Measurements from ENCODE around the gene MAP2K7.
"Not testable (repeated sequence)": the region's sequence is repeated elsewhere in the genome, so short reads cannot be mapped to it uniquely, and the experiment has no call there.

MAP2K7 gene

DNA sequence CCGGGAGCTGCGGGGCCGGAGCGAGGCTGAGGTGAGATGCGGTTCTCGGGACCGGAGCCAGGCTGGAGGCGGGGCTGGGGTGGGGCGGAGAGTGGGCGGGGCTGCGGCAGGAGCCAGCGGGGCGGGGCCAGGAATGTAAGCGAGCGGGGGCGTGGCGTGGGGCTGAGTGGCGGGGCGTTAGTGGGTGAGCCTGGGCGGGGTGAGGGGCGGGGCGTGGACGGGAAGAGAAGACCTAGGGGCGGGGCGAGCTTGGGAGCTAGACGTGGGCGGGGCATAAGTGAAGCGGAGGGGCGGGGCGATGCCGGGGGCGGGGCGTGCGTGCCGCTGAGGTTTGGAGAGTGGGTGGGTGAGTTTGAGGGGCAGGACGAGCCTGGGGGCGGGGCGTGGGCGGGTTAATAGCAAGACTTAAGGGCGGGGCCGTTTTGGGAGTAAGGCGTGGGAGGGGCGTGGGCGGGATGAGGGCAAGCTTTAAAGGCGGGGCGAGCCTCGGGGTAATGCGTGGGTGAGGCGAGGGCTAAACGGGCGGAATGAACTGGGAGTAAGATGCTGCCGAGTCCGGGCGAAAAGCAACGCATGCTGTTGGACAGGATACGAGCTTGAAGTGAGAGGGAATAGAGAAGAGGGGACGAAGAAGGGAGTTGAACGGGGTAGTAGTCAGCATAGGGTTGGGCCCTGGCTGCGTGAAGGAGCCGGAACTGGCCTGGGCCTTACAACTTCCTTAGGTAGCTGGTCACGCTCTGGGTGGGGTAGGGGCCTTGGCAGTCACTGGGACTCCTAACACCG lies 17.0 kb downstream of the MAP2K7 start:
- peak; percentile 96 to 99 for DNase-seq

GRCh38 chr19:7921302-7921966 lies 17.8 kb downstream of the MAP2K7 start:
- no peak for DNase-seq

- DNase-seq, result no peak
Observed at GRCh38 chr19:7921967-7922835, 18.5 kb downstream of the MAP2K7 start.

DNA sequence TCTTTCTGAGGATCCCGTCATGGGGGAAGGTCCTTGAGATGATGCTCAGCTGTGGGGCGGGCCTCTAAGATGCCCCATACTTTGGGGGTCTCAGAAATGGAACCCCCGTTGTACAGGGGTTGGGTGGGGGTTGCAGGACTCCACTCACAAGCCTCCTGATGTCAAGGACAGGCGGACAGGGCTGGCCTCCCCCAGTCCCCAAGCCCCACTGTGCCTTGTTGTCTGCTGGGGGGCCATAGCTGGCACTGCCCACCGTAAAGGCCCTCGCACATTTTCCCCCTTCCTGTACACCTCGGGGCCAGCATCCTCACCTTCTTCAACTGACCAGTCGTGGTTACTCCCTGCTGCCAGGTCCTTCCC lies 19.1 kb downstream of the MAP2K7 start:
- DNase-seq, result no peak

- no peak for DNase-seq
Observed at GRCh38 chr19:7923295-7924191, 19.9 kb downstream of the MAP2K7 start.

- DNase-seq, result no peak
Observed at GRCh38 chr19:7924241-7924640, 20.6 kb downstream of the MAP2K7 start.

GRCh38 chr19:7924651-7925170 lies 21.0 kb downstream of the MAP2K7 start:
- DNase-seq, result no peak

DNA sequence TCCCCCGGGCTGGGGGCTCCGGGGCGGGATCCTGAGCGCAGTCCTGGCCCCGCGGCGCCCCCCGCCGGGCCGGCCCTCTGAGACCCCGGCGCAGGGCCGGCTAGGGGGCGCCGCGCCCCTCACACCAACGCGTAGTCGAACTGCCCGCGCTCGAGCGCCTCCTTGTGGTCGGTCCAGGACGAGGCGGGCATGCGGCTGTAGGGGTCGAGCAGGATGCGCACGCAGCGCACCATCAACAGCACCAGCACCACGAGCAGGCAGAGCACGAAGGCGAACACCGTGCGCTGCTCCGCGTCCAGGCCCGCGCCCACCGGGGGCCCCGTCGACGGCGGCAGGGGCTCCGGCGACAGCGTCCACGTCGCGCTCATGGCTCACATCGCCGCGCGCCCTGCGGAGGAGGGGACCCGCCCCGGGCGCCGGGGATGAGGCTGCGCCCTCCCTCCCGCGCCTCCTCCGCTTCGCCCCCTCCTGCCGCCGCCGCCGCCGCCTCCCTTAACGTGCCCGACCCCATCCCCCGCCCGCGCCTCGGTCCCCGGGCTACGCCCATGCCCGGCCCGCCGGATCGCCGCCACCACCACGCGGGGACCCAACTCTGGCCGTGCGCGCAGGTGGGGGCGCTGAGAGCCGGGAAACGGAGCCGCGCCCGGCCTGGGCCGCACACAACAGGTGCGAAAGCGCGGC lies 21.6 kb downstream of the MAP2K7 start:
- DNase-seq, result peak; percentile 81 to 90

GRCh38 chr19:7926021-7926726 lies 22.5 kb downstream of the MAP2K7 start, which contains the start of gene CTXN1:
CTXN1 (minus strand) TSS chr19:7926135; CDS start chr19:7925538, 597 bp downstream.
- DNase-seq, result peak in 1 of 2 experiments; percentile 82

- no peak for DNase-seq
Observed at GRCh38 chr19:7926727-7927604, 23.3 kb downstream of the MAP2K7 start.

DNA sequence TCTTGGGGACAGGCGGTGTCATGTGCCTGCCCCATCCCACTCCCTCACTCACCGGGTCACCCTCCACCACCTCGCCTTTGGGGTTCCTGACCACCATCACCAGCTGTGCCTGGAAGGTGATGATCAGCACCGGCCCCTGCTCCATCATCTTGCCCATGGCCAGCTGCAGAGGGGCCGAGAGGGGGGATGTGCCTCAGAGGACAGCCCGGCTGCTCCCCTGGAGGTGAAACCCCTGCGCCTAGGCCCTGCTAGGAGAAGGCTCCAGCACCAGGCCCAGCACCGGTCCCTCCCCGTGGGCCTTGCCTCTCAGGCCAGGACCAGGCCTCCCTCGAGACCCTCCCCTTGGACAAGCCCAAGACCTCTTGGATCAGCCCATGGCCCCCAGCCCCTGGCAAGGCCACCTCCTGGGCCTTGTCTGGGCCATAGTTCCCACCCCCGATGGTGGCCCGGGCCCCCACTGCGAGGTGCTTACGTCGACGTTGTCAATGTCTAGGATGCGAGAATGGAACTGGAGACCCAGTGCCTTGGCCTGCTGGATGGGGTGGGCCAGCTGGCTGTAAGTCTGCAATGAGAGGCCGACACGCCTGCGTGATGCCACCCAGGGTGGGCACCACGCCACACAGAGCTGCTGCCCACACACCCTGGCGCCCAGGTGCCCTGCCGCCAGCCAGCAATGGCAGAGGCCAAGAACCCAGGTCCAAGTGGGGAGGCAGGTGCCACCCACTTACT lies 24.1 kb downstream of the MAP2K7 start:
- no peak for DNase-seq

GRCh38 chr19:7928334-7928706 lies 24.6 kb downstream of the MAP2K7 start:
- no peak for DNase-seq

- DNase-seq, result peak in 1 of 2 experiments; percentile 32
Observed at GRCh38 chr19:7928741-7929701, 25.3 kb downstream of the MAP2K7 start.

- DNase-seq, result not testable (repeated sequence)
Observed at GRCh38 chr19:7930030-7930429, 26.4 kb downstream of the MAP2K7 start.

- no peak for DNase-seq
Observed at GRCh38 chr19:7930765-7931164, 27.1 kb downstream of the MAP2K7 start.

GRCh38 chr19:7931221-7932061 lies 27.8 kb downstream of the MAP2K7 start:
- no peak for DNase-seq
